Ramos (cell line): ENCODE measurements around the gene TXNDC9.
"Not testable (repeated sequence)": the region's sequence is repeated elsewhere in the genome, so short reads cannot be mapped to it uniquely, and the experiment has no call there.

Experiments
- in situ Hi-C: fragments of 300-500 bp; cut with MboI; formaldehyde crosslinking; loops from one replicate; pipeline ENCODE4 v1.14.3; 2022; ENCODE audit warnings: low sequenced_read_pairs; ENCODE audit not compliant: unreplicated experiment

TXNDC9 gene

GRCh38 chr2:99335911-99336803 is at the start of gene TXNDC9:
TXNDC9 (minus strand) TSS chr2:99336333; CDS start chr2:99333210, 3,123 bp downstream.
- in situ Hi-C loops = loop anchor here (10.0 kb wide), 1 partner anchor 151 kb away; the partner anchor contains the start of genes MITD1 and MRPL30

DNA sequence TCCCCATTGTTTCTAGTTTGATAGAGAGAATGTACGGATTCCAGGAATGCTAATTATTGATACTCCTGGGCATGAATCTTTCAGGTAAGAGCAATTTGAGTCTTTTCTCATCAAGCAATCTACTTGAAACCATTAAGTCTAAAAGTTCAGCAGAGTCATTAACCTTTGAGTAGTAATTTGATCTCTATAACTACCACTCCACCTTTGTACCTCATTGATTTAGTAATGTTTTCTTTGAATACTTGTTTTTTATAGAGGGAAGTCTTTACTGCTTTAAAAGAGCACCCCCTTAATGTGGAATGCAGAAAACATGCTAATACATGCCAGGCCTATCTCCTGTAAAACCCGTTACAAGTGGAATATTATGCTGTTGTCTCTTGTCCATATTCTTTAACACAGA is 46.0 kb upstream of the TXNDC9 start:
- in situ Hi-C loops = no loop called here

DNA sequence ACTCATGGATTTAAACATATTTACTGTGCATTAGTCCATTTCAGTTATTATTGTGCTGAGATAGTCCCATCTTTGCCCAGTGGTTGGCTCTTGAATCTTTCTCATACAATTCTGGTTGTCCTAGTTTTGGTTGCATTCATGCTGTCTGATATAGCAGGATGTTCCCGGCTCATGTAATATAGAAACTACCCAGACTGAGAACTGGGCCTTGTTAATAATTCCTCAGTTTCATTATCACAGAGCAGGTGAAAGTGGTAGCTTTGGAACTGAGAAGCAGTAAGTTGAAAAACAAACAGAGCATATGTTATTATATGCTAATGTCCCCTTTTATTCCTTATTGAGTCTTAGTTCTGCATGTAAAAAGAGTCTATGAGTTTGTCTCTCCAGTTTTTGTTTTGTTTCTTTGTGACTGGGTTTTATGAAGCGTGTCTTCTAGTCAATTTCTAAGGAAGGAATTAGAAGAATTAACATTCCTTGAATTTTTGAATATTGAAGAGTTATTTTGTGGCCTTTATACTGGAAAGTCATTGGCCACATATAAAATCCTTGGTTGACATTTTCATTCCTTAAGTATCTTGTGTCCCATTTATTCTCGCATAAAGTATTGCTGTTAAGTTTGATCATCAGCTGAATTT is 44.4 kb upstream of the TXNDC9 start:
- in situ Hi-C loops = no loop called here

- in situ Hi-C loops = no loop called here
These were observed 41.7 kb upstream of the TXNDC9 start for GRCh38 chr2:99377879-99378278.

- in situ Hi-C loops = no loop called here
These were observed 40.2 kb upstream of the TXNDC9 start for GRCh38 chr2:99376254-99376864.

DNA sequence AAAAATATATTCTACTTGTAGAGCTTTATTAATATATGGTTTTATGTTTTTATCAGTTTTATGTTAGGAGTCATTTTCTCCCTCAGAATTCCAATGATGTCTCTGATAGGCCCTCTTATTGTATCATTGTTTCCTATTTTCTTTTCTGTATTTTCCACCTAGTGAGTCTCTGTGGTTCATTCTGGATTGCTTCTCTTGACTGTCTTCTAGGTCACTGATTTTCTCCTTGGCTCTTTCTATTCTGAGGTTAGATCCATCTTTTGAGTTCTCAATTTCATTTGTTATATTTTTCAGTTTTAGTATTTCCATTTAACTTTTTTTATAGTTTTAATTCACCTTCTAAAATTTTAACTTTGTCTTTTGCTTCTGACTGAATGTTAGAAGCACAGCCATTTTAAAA is 38.6 kb upstream of the TXNDC9 start:
- in situ Hi-C loops = no loop called here

DNA sequence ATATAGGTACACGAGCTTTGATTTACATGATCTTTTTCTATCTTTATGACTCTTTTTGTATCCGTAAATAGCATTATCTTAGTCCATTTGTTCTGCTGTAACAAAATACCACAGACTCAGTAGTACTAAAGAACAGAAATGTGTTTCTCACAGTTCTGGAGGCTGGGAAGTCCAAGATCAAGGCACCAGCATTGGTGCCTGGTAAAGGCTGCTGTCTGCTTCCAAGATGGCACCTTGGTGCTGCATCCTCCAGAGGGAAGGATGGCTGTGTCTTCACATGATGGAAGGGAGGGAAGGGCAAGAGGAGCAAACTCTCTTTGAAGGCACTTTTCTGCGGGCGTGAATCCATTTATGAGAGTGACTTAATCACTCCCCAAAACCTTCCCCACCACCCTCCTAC is 37.0 kb upstream of the TXNDC9 start:
- in situ Hi-C loops = no loop called here

DNA sequence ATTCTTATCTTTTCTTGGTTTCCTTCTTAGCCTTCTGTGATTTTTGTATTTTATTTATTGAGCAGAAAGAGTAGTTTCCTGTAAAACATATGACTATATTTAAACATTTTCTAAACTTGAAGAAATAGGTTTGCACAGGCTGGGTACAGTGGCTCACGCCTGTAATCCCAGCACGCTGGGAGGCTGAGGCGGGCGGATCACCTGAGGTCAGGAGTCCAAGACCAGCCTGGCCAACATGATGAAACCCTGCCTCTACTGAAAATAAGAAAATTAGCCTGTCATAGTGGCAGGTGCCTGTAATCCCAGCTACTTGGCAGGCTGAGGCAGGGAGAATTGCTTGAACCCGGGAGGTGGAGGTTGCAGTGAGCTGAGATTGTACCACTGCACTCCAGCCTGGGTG is 32.7 kb upstream of the TXNDC9 start:
- in situ Hi-C loops = not testable (repeated sequence)

DNA sequence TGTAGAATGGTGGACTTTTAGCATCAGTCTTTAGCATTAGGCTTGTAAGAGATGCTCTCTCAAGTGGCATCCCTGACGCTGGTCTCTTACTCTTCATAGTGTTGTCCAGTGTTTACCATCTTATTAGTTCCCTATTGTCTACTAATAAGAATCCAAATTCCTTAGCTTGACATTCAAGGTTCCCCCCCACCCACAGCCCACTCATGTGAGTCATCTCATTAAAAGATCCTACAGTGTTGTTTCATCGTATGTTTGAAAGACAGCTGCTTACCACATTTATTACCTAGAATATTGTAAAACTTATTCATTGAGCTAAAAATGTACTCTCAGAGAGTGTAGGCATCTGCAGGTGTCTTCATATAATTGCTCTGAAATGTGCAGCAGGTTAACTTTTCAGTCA is 29.5 kb upstream of the TXNDC9 start:
- in situ Hi-C loops = no loop called here

- in situ Hi-C loops = no loop called here
These were observed 20.7 kb upstream of the TXNDC9 start for GRCh38 chr2:99356853-99357252.

GRCh38 chr2:99354825-99355224 is 18.7 kb upstream of the TXNDC9 start:
- in situ Hi-C loops = not testable (repeated sequence)

DNA sequence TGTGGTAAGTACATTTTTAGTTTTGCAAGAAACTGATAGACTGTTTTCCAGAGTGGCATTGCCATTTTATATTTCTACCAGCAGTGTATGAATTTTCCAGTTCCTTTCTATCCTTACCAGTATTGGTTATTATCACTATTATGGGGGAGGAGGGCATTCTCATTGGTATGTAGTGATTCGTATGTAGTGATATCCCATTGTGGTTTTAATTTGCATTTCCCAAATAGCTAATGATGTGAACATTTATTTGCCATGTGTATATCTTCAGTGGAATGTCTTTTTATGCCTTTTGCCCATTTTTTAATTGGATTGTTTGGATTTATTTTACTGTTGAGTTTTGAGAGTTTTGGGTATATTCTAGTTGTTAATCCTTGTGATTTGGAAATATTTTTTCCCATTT is 17.9 kb upstream of the TXNDC9 start:
- in situ Hi-C loops = no loop called here

DNA sequence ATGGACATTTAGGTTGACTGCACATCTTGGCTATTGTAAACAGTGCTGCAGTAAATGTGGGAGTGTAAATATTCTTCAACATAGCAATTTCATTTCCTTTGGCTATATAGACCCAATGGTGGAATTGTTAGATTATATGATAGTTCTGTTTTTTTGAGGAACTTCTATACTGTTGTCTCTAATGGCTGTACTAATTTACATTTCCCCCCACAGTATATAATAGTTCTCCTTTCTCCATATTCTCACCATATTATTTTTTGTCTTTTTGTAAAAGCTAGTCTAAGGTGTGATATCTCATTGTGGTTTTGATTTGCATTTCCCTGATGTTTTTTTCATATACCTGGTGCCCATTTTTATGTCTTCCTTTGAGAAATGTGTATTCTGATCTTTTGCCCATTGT is 14.1 kb upstream of the TXNDC9 start:
- in situ Hi-C loops = no loop called here

DNA sequence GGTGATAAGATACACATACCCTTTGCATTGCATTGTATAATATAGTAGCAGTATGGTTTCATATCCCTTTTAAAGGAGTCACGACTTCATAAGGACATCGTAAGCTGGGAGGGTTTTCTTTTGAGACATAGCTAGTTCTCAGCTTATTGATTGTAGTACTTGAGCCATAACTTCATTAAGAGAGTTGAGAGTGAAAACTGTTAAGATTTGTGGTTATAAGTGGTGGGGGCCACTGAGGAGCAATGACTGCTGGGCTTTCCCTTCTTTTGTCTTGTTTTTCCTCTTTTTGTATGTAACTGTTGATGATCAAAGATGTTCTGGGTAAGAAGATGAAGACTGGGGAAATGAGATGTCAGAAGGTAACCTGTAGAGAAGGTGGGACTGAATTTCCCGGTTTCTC is 12.0 kb upstream of the TXNDC9 start:
- in situ Hi-C loops = no loop called here

DNA sequence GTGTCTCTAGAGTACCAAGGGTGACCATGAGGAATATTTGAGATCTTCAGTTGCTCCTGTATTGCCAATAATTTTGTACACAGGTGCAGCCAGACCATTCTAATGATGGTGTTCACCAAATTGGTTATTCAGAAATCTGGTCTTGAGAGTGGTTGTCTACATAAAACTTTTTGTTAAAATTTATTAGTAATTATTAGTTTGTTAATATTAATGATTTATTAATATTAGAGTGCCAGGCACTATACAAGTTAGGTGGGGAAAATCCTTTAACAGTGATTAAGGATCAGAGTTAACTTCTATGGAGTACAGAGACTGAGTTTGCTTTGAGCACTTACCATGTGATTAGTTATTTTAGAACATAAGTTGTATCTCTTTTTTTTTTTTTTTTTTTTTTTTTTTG is 10.1 kb upstream of the TXNDC9 start:
- in situ Hi-C loops = no loop called here

- in situ Hi-C loops = not testable (repeated sequence)
These were observed 9.3 kb upstream of the TXNDC9 start for GRCh38 chr2:99345446-99345845.

DNA sequence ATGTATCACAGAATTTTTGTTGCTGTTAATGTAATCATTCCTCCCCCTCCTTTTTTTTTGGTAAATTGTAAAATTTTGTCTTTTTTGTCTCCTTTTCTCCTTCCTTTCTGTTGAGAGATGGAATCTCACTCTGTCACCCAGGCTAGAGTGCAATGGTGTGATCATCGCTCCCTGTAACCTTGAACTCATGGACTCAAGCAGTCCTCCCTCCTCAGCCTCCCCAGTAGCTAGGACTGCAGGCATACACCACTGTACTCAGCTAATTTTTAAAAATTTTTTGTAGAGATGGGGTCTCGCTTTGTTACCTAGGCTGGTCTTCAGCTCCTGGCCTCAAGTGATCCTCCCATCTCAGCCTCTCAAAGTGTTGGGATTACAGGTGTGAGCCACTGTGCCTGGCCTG is 6.4 kb upstream of the TXNDC9 start:
- in situ Hi-C loops = no loop called here

DNA sequence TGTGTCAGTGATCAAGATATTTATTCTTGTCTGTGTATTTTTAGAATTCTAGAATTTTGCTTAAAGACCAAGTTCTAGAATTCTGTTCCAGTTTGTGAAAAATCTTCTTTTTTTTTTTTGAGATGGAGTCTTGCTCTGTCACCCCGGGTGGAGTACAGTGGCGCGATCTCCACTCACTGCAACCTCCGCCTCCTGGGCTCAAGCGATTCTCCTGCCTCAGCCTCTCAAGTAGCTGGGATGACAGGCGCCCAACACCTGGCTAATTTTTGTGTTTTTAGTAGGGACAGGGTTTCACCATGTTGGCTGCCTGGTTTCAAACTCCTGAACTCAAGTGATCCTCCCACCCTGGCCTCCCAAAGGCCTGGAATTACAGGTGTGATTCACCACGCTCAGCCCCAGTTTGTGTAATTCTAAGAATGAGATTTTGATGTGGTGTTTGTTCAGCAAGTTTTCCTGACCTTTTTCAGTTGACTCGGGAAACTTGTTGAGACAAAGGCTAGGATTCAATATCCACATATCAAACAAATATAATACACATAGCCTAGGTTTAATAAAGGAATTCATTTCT is 4.6 kb upstream of the TXNDC9 start:
- in situ Hi-C loops = no loop called here

GRCh38 chr2:99338029-99338585 is 2.0 kb upstream of the TXNDC9 start:
- in situ Hi-C loops = loop anchor here (10.0 kb wide), 1 partner anchor 153 kb away; the partner anchor contains the start of genes MITD1 and MRPL30
